HG03175 (cell line): ENCODE measurements around the gene PRL.

Experiments
- ATAC-seq: cut with Tn5 transposase; IDR thresholded peaks from one replicate; pipeline ENCODE4 v1.9.1; 2021; ENCODE audit warnings: mild to moderate bottlenecking, moderate library complexity; ENCODE audit not compliant: unreplicated experiment

The PRL gene

DNA sequence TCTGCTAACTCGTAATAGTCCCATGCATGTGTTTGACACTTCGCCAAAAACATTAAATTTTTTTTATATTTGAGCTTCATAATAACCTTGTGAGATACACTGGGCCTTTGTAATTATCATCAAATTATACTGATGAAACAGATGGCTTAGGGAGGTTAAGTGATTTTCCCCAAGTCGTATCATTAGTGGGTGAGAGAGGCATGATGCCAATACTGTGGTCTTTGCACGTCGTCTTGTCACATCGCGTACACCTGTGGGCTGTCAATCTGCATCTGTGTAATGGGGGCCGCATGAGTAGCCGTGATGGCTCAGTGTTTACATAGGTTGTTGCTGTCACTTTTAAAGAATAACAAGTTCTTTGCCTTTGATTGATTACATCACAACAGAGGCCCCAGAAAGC lies 1.7 kb downstream of the PRL start:
- ATAC-seq, result no peak

DNA sequence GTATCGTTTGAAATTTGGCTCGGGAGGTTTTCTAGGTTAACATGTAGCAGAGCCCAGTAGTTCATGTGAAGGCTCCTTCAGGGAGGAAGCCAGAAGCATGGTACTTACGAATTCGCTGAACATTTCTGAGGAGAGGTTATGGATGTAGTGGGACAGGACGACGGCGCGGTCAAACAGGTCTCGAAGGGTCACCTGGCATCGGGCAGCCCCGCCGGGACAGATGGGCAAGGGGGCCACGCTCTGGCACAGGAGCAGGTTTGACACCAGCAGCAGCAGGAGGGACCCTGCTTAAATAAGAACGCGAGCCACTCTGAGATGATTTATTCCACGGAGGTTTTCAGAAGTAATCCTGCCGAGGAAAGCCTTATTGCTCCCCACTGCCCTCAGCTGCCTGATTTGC lies 2.5 kb downstream of the PRL start:
- ATAC-seq, result no peak

DNA sequence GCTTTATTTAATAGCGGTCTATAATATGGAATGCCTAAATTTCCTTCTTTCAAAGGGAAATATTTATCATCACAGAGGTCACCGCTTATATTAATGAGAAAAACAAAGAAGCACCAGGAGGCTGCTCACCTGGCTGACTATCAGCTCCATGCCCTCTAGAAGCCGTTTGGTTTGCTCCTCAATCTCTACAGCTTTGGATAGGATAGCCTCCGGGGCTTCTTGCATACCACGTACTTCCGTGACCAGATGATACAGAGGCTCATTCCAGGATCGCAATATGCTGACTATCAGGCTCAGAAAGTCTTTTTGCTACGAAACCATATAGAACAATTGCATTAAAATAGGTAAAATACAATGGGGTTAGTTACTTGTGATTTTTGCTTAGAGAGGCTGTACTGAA lies 6.8 kb downstream of the PRL start:
- no peak for ATAC-seq

DNA sequence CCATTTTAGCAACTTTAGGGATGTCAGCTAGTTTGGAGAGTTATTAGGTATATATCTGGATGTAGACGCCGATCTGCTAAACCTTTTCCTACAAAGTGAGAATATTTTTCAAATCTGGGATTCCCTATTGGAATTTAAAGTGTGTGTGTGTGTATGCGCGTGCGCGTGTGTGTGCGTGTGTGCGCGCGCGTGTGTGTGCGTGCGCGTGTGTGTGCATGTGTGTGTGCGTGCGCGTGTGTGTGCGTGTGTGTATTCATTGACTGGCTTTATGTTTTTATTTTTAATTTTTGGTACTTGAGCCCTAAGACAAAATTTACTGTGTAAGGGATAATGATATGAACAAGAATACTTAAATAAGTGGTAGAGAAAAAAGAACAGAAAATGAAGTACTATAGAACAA lies 8.1 kb downstream of the PRL start:
- no peak for ATAC-seq

DNA sequence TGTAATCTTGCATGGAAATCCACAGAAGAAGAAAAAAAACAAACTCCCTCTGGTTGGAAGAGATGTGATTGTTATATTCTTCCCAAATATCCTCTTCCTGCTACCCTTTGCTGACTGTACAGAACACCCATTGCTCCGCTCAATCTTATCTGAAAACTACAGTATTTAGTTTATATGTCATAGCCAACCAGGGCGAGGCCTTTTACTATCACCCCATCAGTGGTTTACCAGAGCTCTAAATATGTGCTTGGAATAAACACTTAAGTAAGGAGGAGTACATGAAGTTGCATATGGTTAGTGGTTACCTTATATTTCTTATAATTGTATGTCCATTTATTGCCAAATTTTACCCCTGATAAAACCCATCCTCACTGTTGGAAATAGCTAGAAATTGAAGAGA lies 12.2 kb downstream of the PRL start:
- no peak for ATAC-seq

DNA sequence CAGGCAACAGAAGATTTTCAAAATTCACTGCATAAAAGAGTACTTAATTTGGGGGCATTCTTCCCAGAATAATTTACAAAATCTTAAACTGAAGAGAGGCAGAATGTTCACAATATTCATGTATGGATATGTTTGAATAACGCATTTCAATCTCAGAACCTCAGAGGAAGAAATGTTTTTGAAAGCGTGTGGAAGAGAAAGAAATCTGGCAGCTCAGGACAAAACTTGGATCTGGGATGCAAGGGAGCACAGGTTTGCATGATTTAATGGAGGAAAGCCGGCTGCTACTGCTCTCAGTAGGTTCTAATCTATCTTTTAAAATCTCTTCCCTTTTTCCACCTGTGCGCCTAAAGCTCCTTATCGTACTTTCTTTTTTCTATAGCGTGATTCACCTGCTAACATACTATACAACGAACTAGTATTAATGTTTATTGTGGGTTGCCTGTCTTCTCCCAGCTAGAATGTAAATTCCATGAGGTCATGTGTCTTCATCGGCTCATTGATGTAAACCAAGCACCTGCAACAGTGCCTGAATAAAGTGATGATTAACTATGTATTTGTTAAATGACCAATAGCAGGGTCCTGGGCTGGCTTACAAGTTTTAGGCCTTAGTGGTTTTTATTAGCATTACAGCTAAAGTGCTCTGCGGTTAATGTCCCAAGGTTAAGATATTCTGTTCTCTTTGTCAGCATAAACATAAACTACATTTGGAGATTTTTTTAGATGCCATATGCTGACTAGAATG lies 15.3 kb downstream of the PRL start:
- no peak for ATAC-seq

DNA sequence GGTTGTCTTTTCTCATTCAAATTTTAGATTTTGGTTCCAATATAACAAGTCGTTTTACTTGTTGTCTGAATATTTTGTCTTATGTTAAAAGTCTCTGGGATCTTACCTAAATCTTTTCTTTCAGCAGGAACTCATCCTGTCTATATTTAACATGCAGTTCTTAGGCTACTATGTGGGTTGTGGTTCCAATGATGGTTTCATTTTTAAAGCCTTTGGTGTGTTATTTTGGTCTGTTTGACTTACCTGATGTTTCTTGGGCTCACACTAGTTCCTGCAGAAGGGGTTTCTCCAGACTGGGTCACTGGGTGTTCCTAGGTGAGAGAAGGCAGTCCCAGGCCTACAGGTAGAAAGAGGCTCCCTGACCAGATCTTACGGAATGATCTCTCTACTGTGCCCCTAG lies 17.4 kb downstream of the PRL start:
- ATAC-seq, result no peak

DNA sequence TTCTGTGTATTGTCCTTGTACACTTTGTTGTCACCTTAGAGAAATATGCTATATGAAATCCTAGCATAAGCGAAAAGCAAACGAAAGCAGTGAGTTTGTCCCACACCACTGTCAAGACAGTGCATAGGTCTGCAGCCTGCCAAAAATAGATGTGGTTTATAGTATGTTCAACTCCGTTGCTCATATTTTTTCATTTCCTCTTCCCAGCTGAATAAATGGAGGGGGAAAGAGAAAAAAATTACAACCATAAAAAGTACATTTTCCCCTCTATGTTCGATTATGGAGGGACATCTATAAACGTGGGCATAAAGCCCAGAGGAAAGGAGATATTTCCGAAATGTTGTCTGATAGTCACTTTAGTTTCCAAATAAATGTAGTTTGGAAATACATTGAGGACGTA lies 25.8 kb downstream of the PRL start:
- ATAC-seq, result peak; percentile 66

DNA sequence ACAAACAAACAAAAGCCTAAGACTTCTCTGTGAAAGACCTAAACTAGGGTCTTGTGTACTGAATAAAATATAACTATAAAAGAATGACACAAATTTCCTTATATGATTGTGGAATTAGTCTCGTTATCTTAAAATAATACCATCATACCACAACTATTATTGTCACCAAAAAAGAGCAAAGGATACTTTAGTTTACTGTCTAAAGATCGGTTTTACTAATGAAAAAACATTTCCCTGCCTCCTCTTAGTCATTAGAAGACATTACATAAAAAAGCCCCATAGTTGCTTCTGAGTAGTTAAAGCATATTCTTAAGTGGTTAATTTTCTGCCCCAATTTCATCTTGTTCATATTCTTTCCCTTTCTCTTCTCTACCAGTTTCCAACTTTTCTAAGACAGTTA lies 33.1 kb downstream of the PRL start:
- ATAC-seq, result no peak

DNA sequence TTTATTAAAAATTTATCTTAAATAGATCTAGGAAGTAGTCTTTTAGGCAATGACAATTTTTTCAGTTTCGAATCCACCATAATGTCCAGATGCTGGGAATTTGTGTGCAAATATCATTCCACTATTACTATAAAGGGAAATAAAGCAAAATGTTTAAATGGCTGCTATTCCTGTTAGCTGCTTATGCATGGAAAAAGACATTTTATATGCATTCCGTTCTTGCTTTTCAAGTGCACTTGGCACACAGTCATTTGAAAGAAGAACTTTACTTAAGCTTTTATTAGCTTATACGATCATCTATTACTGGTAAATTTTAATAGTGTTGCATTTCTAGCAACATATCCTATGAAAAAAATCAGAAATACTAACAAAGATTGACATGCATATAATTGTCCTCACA lies 42.0 kb downstream of the PRL start:
- no peak for ATAC-seq

DNA sequence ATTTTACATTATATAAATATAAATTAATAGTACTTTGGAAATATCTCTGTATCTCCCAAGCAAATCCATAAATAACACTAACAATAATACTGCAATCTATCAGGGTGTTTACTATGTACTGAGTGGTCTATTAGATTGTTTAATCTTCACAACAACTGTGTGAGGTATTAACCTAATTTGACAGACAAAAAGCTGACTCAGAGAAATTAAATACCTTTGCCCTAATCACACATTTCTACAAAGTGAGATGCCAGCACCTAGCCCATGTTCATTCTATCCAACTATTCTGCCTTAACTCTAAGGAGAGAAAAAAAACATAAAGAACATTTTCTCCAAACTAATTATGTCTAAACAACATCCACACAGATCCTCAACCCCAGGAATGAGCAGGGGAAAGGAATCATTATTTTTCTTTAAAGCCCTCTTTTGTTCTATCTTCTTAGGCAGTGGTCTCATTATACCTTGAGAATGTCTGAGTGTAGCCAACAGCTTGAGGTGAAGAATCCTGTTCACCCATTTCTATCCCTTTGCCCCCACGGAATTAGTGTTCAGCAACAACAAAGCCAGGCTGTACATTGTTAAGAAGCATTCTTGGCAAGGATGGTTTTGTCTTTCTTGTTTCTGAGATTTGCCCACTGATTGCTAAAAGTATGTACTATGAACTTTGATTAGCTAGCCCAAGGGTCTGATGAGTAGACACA lies 42.7 kb downstream of the PRL start:
- ATAC-seq, result no peak

DNA sequence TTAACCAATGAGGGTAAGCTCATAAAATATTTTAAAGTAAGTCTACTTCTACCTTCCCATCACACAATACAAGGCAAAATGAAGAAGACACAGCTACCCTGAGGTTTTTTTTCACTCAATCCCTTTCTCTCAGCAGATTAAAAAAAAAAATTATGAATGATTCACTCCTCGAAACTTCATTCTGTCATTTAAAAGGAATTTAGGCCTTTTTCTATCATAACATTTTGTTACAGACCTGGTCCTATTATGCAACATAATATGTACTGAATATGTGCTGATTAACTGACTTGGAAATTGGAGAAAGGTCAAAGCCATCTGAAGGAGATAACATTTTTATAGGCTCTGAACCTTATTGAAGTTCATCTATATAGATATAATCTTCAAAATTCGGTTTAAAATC lies 45.5 kb downstream of the PRL start:
- no peak for ATAC-seq

DNA sequence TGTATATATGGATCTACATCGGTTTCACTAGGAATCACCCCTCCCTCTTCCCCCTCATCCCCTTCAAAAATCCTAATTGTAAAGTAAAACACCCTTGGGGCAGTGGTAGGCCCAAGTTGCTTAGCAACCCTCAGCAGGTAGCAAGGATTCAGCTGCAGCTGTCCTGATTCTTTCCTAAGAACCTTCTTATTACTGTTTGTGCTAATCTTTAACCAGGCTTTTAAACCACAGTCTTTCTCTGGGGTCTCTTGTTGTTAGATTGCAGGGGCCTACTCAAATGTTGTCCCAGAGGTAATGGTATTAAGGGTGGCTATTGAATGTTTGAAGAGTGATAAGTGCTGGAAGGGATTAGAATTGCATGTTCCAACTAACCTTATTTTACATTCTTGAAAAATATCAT lies 46.4 kb downstream of the PRL start:
- no peak for ATAC-seq

DNA sequence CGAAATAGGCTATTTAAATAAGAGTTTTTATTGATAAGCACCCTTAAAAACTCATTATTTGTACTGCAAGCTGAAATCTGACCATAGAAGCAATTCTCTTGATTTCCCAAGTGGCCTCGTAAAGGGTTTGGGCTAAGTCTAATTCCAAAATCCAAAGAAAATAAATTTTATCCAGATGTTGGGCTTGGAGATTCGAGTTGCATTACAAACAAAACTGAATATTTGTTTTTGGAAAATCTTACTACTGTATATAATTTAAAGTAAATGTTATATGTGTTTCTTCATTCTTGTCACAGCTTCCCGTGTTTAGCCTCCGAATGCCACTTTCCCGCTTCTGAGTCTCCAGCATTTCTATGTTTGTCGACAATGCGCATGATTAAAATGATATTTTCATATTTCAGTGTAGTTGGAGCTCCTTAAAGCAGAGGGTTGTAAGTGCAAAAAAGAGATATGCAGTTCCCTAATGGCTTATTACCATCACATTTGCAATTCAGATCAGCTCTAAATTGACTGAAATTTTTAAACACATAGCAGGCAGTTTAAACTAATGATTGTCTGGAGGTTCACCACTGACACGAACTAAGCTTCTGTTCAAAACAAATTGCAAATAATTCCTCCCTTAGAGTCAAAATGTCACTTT lies 47.0 kb downstream of the PRL start:
- ATAC-seq, result no peak

DNA sequence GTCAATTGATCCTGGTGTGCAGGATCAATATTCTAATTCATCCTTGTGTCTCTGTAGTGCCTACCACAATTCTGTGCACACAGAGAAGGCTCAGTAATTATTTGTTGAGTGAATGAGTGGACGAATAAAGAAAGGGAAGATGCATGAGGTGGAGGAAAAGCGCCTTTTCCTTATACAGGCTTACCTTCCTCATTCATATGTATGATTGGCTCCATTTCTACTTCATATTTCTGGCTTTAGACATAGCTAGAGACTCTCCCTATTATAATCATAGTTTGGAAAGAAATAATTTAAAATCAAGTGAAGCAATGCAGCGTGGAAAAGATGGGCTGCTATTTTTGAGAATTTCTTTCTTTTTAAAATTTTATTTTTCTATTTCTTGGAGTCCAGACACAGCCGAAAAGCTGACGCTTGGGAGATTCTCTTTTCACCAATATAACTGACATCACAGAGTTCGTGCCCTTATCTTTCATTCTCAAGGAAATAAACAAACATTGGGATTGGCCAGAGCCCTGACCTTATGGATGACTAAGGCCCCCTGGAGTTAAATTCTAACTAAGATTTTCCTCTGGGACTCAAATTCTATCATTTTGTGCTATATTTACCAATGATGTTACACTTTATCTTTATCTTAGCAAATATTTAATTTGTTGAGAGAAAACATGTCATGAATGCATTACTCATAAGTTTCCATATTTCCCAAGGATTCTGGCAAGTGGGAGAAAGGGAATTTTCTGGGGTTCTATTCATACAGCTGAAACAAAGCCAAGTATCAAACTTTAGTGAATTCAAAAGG lies 48.1 kb downstream of the PRL start:
- ATAC-seq, result no peak

DNA sequence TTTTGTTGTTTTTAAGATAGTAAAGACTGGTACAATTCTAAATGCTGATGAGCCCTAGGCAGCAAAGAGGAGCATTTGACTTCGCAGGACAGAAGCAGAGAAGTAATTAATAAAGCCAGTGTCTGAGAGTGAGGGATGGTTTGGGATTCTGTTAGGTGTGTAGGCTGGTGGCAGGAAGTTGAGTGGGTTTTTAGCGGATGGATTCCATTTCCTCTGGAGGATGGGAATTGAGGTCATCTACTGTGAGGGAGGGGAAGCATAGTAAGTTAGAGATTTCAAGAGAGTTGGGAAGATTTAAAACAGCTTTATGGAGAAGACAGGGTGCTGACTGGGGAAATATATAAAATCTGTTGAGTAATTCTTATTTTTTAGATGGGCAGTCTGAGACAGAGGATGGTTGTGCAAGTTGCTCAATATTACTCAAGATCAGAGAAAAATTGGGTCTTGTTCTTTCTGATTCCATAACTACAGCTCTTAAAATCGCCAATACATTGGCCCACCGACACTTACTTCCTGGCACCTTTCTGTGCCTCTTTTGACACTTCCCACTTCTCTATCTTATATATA lies 48.8 kb downstream of the PRL start:
- no peak for ATAC-seq

DNA sequence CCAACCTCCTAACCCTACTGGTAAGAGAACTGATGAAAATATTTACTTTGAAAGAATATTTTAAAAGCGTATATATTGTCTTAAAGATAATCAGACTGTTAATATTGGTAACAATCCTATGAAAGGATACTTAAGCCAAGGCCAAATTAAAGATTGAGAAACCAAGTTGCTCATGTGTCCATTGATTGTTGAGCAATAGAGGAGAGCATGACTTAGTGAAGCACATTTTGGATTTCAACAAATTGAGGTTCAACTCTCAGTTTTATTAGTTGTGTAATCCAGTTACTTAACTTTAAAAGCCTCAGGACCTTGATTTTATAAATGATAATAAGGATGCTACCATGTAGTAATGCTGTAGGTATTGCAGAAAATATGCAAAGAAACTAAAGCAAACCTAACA lies 56.8 kb downstream of the PRL start:
- ATAC-seq, result no peak

DNA sequence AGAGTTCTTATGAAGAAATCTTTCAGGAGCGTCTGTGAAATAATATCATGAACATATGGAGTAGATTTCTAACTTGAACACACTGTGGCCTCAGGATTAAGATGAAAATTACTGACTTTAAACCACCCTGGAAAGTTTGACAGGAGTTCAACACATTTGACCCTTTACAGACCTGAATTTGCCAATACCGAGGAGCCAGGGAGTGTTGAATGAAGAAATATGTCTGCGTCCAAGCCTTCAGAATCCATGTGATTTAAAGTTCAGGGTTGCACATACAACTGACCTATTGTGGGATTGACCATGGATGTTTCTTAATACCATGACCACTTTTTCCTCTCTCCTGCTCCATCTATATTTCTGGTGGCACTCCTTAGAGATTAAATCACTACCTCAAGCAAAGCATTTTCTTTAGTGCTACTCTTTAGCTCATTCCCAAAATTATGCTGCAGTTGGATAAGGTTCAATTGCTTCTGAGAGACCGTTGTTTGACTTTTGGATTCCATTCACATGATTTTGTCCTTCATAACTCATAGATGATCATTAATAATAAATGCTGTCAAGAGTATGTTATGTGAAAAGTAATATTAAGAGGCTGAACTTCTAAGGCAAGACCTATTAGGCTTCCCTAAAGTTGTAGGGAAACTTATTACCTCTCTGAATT lies 57.4 kb downstream of the PRL start:
- ATAC-seq, result no peak

DNA sequence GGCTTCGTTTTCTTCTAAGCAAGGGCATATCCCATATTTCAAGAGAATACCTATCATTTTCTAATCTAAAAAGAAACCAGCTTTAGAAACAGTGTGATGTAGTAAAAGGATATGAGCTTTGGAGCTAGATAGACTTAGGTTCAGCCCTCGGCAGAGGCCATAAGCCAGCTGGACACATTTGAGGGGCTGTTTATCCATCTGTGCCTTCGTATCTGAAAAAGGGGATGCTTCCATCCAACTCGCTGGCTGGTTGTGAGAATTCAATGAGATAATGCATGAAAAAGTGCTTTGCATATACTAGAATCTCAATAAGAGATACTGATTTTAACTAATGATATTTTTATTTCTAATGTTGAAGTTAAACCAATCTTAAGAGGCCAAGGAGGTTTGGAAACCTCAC lies 58.0 kb downstream of the PRL start:
- ATAC-seq, result no peak

DNA sequence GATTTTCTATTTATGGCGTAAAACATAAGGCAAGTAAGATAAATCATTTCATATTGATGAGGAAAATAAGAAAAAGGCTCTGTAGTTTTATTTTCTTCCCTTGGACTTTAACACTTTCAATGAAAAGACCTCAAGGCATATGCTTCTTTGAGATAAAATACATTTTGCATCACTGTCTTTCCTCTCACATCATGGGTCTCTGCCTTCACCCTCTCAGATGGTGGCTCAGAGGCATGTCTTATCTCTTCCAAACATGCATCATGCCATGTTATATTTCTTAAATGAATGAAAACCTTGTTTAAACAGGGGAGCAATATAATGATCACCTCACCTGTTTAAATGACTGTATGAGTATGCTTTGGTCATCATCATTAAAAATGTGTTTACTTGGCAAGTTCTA lies 59.3 kb downstream of the PRL start:
- ATAC-seq, result no peak
